Measurements from ENCODE around the gene ESYT3. TPM values are rescaled to one million over a fixed set of nuclear protein-coding genes. Genes with fewer than 3 reads are reported as not detected.
A peak's percentile ranks its signal among the peaks of the same experiment; 100 is the strongest.

The ESYT3 gene
- total and polyA plus RNA-seq, 4 donors = 0.38 to 2.7 (median 0.88) TPM

- intact Hi-C loops (cut with DNase I) = no loop called here
- 85 to 86% methylated on average over 2 of the region's 2 CpGs for WGBS, 2 donors
Observed at GRCh38 chr3:138465925-138466324, 31.5 kb downstream of the ESYT3 start.

GRCh38 chr3:138467931-138468330 is 33.5 kb downstream of the ESYT3 start:
- Histone ChIP-seq H3K36me3 (ENCODE audit: control insufficient read depth in 1 of 2, insufficient read depth in 2 of 2, low read length in 1 of 2) (no peaks in the 10 kb centered on the region), H3K4me3 (ENCODE audit: low read length in 2 of 2) (no peak overlapping the region), H3K4me1 (ENCODE audit: control insufficient read depth in 1 of 2, insufficient read depth in 2 of 2, low read length in 2 of 2) (no peaks in the 10 kb centered on the region), H3K27ac (ENCODE audit: low read depth in 1 of 2, low read length in 2 of 2) (no peak overlapping the region), H3K9me3 (ENCODE audit: control insufficient read depth, low read length) (no peaks in the 10 kb centered on the region), H3K27me3 (ENCODE audit: control insufficient read depth in 1 of 2, insufficient read depth in 2 of 2, low read length in 1 of 2) (no peaks in the 10 kb centered on the region)
- intact Hi-C loops (cut with DNase I) = no loop called here
- DNase-seq (peak in 1 of 2 donors; percentile 34), ATAC-seq (ENCODE audit: low FRiP score) (no peak)
- 93 to 97% methylated on average over 3 to 5 of the region's 5 CpGs for WGBS, 2 donors

More at GRCh38 chr3:138465925-138466324, 31.5 kb downstream of the ESYT3 start:
- Histone ChIP-seq H3K36me3 (ENCODE audit: control insufficient read depth in 1 of 2, insufficient read depth in 2 of 2, low read length in 1 of 2) (no peaks in the 10 kb centered on the region), H3K9me3 (ENCODE audit: control insufficient read depth, low read length) (no peaks in the 10 kb centered on the region), H3K4me1 (ENCODE audit: control insufficient read depth in 1 of 2, insufficient read depth in 2 of 2, low read length in 2 of 2) (no peaks in the 10 kb centered on the region), H3K27ac (ENCODE audit: low read depth in 1 of 2, low read length in 2 of 2) (no peak overlapping the region), H3K27me3 (ENCODE audit: control insufficient read depth in 1 of 2, insufficient read depth in 2 of 2, low read length in 1 of 2) (no peaks in the 10 kb centered on the region), H3K4me3 (ENCODE audit: low read length in 2 of 2) (no peak overlapping the region)
- ATAC-seq (ENCODE audit: low FRiP score) = no peak
- no peak for DNase-seq

GRCh38 chr3:138468451-138468850 is 34.0 kb downstream of the ESYT3 start:
- no peak overlapping the region for H3K27ac ChIP-seq (ENCODE audit: low read depth in 1 of 2, low read length in 2 of 2)

DNA sequence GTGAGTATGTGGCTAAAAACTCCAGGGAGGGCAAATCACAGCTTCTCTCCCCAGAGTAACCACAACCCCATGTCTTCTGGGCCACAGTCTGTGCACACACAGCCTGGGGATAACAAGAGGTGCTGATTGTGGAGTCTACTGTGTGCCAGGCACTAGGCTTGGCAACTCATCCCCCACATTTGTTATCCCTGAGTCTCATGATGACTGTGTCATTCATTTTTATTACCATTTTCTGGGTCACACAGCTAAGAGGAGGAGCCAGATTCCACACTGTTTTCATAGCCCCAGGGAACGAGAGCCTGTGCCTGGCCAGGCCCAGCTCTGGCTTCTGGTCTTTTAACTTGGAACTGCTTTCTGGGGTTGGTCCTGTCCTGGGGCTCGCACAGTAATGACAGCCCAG is 34.5 kb downstream of the ESYT3 start:
- Histone ChIP-seq H3K4me3 (ENCODE audit: low read length in 2 of 2) (no peak overlapping the region), H3K27me3 (ENCODE audit: control insufficient read depth in 1 of 2, insufficient read depth in 2 of 2, low read length in 1 of 2) (no peaks in the 10 kb centered on the region), H3K27ac (ENCODE audit: low read depth in 1 of 2, low read length in 2 of 2) (no peak overlapping the region), H3K9me3 (ENCODE audit: control insufficient read depth, low read length) (no peaks in the 10 kb centered on the region), H3K36me3 (ENCODE audit: control insufficient read depth in 1 of 2, insufficient read depth in 2 of 2, low read length in 1 of 2) (no peaks in the 10 kb centered on the region), H3K4me1 (ENCODE audit: control insufficient read depth in 1 of 2, insufficient read depth in 2 of 2, low read length in 2 of 2) (no peaks in the 10 kb centered on the region)
- DNase-seq (peak in 1 of 2 donors; percentile 38), ATAC-seq (ENCODE audit: low FRiP score) (no peak)
- 3 to 8% methylated on average over 2 of the region's 2 CpGs for WGBS, 2 donors
- intact Hi-C loops (cut with DNase I) = no loop called here

More at GRCh38 chr3:138468451-138468850, 34.0 kb downstream of the ESYT3 start:
- intact Hi-C loops (cut with DNase I) = no loop called here
- peak in 1 of 2 donors; percentile 14 for DNase-seq
- Histone ChIP-seq H3K27me3 (ENCODE audit: control insufficient read depth in 1 of 2, insufficient read depth in 2 of 2, low read length in 1 of 2) (no peaks in the 10 kb centered on the region), H3K9me3 (ENCODE audit: control insufficient read depth, low read length) (no peaks in the 10 kb centered on the region), H3K4me3 (ENCODE audit: low read length in 2 of 2) (no peak overlapping the region), H3K4me1 (ENCODE audit: control insufficient read depth in 1 of 2, insufficient read depth in 2 of 2, low read length in 2 of 2) (no peaks in the 10 kb centered on the region), H3K36me3 (ENCODE audit: control insufficient read depth in 1 of 2, insufficient read depth in 2 of 2, low read length in 1 of 2) (no peaks in the 10 kb centered on the region)
- 74 to 85% methylated on average over 6 of the region's 6 CpGs for WGBS, 2 donors
- no peak for ATAC-seq (ENCODE audit: low FRiP score)

GRCh38 chr3:138469874-138470273 is 35.5 kb downstream of the ESYT3 start:
- Histone ChIP-seq H3K36me3 (ENCODE audit: control insufficient read depth in 1 of 2, insufficient read depth in 2 of 2, low read length in 1 of 2) (no peaks in the 10 kb centered on the region), H3K4me3 (ENCODE audit: low read length in 2 of 2) (no peak overlapping the region), H3K4me1 (ENCODE audit: control insufficient read depth in 1 of 2, insufficient read depth in 2 of 2, low read length in 2 of 2) (no peaks in the 10 kb centered on the region), H3K9me3 (ENCODE audit: control insufficient read depth, low read length) (no peaks in the 10 kb centered on the region), H3K27ac (ENCODE audit: low read depth in 1 of 2, low read length in 2 of 2) (no peak overlapping the region), H3K27me3 (ENCODE audit: control insufficient read depth in 1 of 2, insufficient read depth in 2 of 2, low read length in 1 of 2) (no peaks in the 10 kb centered on the region)
- ATAC-seq (ENCODE audit: low FRiP score) (no peak), DNase-seq (peak in 1 of 2 donors; percentile 37)
- intact Hi-C loops (cut with DNase I) = loop anchor here in 1 of 2 donors (10.0 kb wide), 1 partner anchor 445 kb away; no protein-coding TSS in a partner anchor
- WGBS, 2 donors = 95 to 99% methylated on average over 6 of the region's 6 CpGs

DNA sequence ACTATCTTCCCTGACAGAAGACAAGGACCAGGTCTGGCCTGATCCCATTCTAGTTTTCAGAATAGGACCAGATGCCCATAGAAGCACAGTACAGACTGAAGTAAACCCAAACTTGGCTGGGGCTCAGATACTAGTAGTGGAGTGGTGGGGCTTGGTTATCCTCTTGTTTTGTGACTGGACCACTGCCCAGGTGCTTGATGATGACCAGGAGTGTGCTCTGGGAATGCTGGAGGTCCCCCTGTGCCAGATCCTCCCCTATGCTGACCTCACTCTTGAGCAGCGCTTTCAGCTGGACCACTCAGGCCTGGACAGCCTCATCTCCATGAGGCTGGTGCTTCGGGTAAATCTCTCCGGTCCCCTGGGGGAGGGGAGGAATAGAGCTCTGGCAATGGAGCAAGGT is 36.3 kb downstream of the ESYT3 start:
- Histone ChIP-seq H3K9me3 (ENCODE audit: control insufficient read depth, low read length) (no peaks in the 10 kb centered on the region), H3K27me3 (ENCODE audit: control insufficient read depth in 1 of 2, insufficient read depth in 2 of 2, low read length in 1 of 2) (no peaks in the 10 kb centered on the region), H3K4me3 (ENCODE audit: low read length in 2 of 2) (no peak overlapping the region), H3K36me3 (ENCODE audit: control insufficient read depth in 1 of 2, insufficient read depth in 2 of 2, low read length in 1 of 2) (no peaks in the 10 kb centered on the region), H3K27ac (ENCODE audit: low read depth in 1 of 2, low read length in 2 of 2) (no peak overlapping the region), H3K4me1 (ENCODE audit: control insufficient read depth in 1 of 2, insufficient read depth in 2 of 2, low read length in 2 of 2) (no peaks in the 10 kb centered on the region)
- DNase-seq (peak in 1 of 2 donors; percentile 44), ATAC-seq (ENCODE audit: low FRiP score) (no peak)
- intact Hi-C loops (cut with DNase I) = loop anchor here in 1 of 2 donors (10.0 kb wide), 1 partner anchor 444 kb away; no protein-coding TSS in a partner anchor
- WGBS, 2 donors = 78 to 88% methylated on average over 3 of the region's 3 CpGs

DNA sequence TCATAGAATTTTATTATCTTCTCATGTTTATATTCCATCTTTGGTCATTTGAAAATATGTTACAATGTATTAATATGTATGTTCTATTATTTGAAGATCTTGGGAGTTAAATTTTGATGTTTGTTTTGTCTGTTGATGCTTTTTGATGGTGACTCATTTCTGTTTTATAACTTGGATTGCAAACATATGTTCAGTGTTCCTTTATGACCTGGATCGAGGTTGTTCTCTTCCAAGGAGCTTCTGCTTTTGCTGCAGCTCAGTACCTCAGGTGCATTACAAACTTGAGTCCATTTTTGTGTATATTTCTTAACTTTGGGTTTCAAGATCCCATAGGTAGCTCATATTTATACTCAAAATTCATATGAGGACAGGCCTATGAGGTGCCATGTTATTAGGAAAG is 37.1 kb downstream of the ESYT3 start:
- Histone ChIP-seq H3K36me3 (ENCODE audit: control insufficient read depth in 1 of 2, insufficient read depth in 2 of 2, low read length in 1 of 2) (no peaks in the 10 kb centered on the region), H3K9me3 (ENCODE audit: control insufficient read depth, low read length) (no peaks in the 10 kb centered on the region), H3K27me3 (ENCODE audit: control insufficient read depth in 1 of 2, insufficient read depth in 2 of 2, low read length in 1 of 2) (no peaks in the 10 kb centered on the region), H3K27ac (ENCODE audit: low read depth in 1 of 2, low read length in 2 of 2) (no peak overlapping the region), H3K4me3 (ENCODE audit: low read length in 2 of 2) (no peak overlapping the region), H3K4me1 (ENCODE audit: control insufficient read depth in 1 of 2, insufficient read depth in 2 of 2, low read length in 2 of 2) (no peaks in the 10 kb centered on the region)
- no peak for ATAC-seq (ENCODE audit: low FRiP score)
- 90 to 91% methylated on average over 1 of the region's 1 CpG for WGBS, 2 donors
- DNase-seq = no peak
- intact Hi-C loops (cut with DNase I) = loop anchor here in 1 of 2 donors (10.0 kb wide), 1 partner anchor 443 kb away; no protein-coding TSS in a partner anchor

DNA sequence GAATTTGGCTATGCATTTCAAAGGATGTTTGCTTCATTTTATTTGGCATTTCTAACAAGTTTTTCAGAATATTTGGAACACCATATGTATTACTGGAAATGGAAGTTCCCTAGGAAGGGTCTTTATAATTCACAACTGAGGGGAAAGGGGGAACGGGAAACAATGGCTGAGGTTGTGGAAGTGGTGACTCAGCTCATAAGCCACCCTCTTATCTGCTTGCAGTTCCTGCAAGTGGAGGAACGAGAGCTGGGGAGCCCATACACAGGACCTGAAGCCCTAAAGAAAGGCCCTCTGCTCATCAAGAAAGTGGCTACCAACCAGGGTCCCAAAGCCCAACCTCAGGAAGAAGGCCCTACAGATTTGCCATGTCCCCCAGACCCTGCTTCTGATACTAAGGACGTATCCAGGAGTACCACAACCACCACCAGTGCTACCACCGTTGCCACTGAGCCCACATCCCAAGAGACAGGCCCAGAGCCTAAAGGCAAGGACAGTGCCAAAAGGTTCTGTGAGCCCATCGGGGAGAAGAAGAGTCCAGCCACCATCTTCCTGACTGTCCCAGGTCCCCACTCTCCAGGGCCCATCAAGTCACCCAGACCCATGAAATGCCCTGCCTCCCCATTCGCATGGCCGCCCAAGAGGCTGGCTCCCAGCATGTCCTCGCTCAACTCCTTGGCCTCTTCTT is 37.9 kb downstream of the ESYT3 start:
- DNase-seq (peak in 1 of 2 donors; percentile 45), ATAC-seq (ENCODE audit: low FRiP score) (no peak)
- H3K27me3 ChIP-seq (ENCODE audit: control insufficient read depth in 1 of 2, insufficient read depth in 2 of 2, low read length in 1 of 2) = no peaks in the 10 kb centered on the region
- H3K9me3 ChIP-seq (ENCODE audit: control insufficient read depth, low read length) = no peaks in the 10 kb centered on the region
- no peaks in the 10 kb centered on the region for H3K4me1 ChIP-seq (ENCODE audit: control insufficient read depth in 1 of 2, insufficient read depth in 2 of 2, low read length in 2 of 2)
- 95 to 99% methylated on average over 8 of the region's 8 CpGs for WGBS, 2 donors
- H3K36me3 ChIP-seq (ENCODE audit: control insufficient read depth in 1 of 2, insufficient read depth in 2 of 2, low read length in 1 of 2) = no peaks in the 10 kb centered on the region
- intact Hi-C loops (cut with DNase I) = loop anchor here in 1 of 2 donors (10.0 kb wide), 1 partner anchor 443 kb away; no protein-coding TSS in a partner anchor
- H3K27ac ChIP-seq (ENCODE audit: low read depth in 1 of 2, low read length in 2 of 2) = no peak overlapping the region
- no peak overlapping the region for H3K4me3 ChIP-seq (ENCODE audit: low read length in 2 of 2)

DNA sequence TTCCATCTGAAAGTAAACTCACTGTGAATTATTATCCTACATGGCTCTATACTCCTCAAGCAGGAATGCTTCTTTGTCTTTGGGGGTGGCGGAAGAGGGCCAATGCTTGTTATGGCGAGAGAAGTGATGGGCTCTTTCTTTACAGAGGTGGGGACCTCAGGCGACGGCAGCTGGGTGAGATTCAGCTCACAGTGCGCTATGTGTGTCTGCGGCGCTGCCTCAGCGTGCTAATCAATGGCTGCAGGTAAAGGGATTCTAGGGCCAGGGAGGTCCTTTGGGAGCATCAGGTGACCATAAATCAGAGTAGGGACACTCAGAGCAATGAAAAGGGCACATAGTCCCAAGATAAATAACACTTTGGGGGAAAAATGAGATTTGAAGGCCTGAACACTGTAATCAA is 39.0 kb downstream of the ESYT3 start:
- H3K9me3 ChIP-seq (ENCODE audit: control insufficient read depth, low read length) = no peaks in the 10 kb centered on the region
- ATAC-seq (ENCODE audit: low FRiP score) (no peak), DNase-seq (peak in 1 of 2 donors; percentile 23)
- no peaks in the 10 kb centered on the region for H3K36me3 ChIP-seq (ENCODE audit: control insufficient read depth in 1 of 2, insufficient read depth in 2 of 2, low read length in 1 of 2)
- no peak overlapping the region for H3K4me3 ChIP-seq (ENCODE audit: low read length in 2 of 2)
- intact Hi-C loops (cut with DNase I) = loop anchor here in 1 of 2 donors (10.0 kb wide), 1 partner anchor 441 kb away; no protein-coding TSS in a partner anchor
- no peak overlapping the region for H3K27ac ChIP-seq (ENCODE audit: low read depth in 1 of 2, low read length in 2 of 2)
- peaks cover 1 to 4% of the 10 kb centered on the region in 2 donors for H3K4me1 ChIP-seq (ENCODE audit: control insufficient read depth in 1 of 2, insufficient read depth in 2 of 2, low read length in 2 of 2)
- WGBS, 2 donors = 98 to 99% methylated on average over 8 of the region's 8 CpGs
- H3K27me3 ChIP-seq (ENCODE audit: control insufficient read depth in 1 of 2, insufficient read depth in 2 of 2, low read length in 1 of 2) = no peaks in the 10 kb centered on the region
